Measurements from ENCODE around the gene REELD1.

Gene REELD1

DNA sequence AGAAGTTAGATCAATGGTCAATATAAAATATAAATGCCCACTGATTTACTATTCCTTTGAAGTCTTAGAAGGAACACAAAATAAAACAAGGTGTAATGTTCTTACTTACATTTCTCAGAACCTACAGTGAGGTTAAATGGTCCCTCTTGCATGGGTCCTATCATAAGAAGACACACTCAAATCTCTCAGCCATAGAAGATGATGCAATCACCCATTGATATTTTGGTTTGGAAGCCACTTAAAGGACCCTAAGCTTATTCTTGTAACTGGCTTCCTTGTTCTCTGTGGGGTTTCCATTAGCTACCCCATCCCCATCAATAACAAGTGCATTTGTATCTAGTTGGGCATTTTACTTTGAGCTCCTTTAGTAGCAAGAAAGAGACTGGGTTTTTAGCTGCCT is 15.1 kb downstream of the REELD1 start:
- no peak for DNase-seq

DNA sequence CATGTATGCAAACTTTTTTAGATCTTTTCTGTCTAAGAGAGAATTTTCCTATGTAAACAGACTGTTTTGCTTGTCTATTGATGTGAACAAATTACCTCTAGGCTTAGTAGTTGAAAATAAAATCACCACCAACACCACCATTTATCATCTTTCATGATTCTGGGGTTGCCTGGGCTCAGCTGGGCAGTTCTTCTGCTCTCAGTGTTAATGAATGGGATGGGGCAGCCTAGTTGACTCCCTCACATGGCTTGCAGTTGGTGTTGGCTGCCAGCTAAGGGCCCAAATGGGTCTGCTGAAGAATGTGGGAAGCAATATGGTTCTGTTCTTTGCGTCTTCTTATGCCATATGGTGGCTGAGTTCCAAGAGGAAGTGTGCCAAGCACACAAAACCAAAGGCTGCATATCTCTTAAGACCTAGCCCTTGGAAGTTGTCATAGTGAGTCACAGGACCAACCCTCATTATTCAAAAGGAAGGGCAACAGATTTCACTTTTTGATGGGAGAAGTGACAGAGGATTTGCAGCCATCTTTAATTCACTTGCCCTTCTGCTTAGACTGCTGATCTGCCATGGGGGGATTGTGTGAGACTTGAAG is 17.9 kb downstream of the REELD1 start:
- no peak for DNase-seq

DNA sequence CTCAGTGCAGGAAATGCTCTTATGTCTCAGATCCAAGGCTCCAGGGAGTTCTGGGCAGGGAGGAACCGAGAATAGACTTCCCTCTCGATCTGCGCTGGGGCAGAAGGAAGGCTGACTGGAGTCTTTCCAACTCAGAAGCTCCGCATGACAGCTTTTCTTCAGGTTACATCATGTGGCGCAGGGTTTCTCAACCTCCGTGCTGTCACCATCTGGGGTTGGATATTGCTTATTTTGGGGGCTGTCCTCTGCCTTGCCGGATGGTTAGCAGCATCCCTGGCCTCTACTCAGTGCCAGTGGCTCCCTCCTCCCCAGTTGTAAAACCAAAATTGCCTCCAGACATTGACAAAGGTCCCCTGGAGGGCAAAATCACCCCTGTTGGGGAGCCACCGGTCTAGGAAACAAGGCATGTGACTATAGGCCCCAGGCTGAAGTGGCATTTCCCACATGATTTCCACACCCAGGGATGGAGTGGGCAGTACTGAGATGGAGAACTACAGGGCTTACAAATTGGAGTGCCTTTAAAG is 21.4 kb downstream of the REELD1 start:
- no peak for DNase-seq

DNA sequence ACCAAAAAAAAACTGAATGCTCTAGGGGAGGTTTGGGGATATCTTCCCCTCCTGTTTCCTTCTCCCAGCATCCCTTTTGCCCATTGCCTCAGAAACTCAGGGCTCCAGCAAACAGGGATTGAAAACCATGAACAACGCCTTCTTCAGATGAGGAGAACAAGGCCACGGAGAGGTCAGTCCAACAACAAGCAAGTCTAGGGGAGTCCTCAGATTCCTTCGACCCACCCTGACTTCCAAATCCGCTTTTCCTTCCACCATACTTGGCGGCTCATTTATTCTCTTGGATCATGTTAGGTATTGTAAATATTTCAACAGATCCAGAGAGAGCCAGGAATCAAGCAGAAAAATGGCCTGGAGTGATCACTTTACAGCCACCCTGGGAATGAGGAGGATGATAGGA is 21.9 kb downstream of the REELD1 start:
- no peak for DNase-seq

DNA sequence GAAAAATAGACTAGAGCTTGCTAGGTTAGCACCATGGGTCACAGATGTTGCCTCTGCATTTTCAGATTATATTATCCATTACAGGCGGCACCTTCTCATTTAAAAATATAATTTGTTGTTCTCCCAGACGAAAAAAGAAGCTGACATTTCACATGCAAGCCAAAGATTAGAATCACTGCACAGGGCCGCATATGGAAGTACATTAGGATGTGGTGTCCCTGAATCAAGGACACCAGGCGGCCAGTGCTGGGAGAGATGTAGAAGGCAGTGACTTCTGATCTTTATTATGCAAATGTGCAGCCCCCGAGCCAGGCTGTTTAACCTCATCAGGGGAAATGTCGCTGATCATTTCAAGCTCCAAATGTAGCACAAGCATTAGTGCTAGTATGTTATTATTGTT is 22.8 kb downstream of the REELD1 start:
- no peak for DNase-seq

DNA sequence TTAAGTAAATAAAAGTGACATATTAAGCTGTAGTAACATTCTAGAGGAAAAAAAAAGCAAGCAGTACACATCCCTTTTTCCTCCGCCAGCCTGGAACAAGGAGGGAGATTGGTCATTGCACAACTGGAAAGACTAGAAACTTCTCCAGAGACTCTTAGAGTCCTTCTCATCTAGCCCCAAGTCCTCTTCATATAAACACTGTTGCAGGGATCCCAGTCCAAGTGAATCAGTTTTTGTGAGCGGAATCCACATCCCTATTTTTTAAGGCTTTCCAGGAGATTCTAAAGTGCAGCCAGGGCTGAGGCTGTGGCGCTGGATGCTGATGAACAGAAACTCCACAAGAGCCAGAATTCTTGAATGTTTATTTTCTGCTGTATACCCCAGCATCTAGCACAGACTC is 23.8 kb downstream of the REELD1 start:
- no peak for DNase-seq

DNA sequence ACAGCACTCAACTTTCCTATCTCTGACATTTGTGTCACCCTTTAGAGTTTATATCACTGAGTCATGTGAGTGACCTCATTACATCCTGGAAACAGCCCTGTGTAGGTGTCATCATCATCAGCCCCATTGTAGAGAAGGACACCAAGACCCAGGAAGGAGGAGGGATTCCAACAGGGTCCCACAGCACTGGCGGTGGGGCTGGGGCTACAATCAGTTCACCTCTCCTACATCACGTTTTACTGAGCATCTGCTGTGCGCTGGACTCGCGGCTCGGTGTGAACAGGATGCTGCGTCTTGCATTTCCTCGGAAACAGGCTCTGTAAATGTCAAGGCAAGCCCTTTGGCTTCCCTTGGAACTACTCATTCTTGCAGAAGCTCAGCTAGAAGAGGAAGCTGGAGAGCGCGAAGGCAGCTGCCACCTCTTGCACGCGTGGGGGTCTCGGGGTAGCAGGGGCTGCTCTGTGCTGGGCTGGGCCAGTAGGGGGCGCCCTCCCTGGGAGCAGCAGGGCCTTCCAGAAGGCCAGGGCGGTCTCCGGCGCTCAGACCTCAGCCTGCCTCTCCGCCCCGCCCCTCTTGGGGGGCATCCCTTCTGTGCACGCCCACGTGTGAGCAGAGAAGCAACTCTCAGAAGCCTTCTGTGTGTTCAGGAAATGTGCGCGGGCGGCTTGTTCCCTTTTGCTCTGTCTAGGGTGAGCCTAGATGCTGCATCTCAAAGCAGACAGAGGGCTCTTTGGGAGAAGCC is 29.0 kb downstream of the REELD1 start:
- peak; percentile 55 for DNase-seq

DNA sequence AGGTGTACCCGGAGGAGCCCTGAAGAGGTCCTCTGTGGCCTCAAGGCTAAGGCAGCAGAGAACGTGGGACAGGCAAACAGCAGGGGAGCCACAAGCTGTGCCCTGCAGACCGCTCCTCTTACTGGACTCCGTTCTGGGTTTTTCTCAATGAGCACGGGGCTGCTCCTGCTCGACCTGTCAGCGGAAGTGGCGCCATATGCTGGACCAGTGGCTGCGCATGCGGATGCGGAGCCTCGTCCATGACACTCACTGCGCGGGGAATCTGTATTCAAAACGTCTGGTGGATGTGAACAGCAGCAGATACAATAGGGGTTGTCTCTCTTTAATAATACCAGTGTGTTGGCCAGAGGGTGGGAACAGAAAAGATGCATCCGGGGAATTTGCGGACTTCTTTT is 29.5 kb downstream of the REELD1 start:
- DNase-seq: no peak

DNA sequence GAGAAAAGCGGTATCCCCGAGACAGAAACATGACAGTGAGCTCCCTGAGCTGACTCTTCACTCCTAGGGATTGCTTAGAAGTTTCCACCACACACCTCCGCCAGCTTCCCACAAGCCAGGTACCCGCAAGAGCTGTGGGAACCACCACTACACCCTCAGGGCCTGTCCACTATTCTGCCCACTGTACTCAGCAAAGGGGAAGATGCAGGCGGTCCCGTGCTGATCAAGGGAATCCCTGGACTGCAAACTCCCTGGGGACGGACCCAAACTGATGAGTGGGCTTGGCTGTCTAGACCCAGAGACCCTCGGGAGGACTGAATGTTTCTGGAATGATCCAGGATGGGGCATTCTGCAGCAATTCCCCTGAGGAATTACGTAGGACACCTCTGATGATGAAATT is 30.2 kb downstream of the REELD1 start:
- no peak for DNase-seq

DNA sequence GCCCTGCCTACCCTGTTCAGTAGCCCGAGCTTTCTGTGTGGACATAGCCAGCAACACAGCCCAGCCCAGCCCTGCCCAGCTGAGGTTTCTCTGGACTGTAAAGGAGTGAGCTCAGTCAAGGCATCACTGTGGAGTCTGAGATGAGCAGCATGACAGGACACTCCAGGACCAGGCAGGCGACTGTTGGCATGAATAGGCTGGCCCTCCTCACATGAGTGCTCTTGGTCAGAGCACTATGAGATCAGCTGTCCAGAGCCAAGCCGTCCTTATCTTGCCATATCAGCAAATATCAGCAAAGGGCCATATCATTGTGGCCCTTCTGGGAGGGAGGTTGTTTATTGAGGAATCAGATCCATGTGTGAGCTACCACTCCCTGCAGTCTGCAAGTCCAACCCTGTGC is 30.9 kb downstream of the REELD1 start:
- no peak for DNase-seq

DNA sequence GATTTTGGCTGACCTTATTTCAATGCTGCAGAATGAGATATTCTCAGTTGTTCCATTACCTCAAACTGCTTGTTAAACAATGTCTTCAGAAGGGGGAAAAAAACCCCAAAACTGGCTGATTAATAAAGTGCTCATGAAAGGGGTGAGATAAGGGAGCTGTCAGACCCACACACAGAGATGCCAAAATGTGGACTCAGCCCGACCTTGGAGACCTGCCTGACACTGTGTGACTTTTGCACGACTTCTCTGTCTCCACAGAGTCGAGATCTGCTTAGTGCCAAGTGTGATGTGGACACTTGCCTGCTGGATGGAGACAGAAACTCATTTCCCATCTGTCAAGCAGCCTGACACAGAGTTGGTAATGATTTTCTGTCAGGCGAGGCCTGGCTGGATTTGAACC is 31.5 kb downstream of the REELD1 start:
- DNase-seq: no peak

DNA sequence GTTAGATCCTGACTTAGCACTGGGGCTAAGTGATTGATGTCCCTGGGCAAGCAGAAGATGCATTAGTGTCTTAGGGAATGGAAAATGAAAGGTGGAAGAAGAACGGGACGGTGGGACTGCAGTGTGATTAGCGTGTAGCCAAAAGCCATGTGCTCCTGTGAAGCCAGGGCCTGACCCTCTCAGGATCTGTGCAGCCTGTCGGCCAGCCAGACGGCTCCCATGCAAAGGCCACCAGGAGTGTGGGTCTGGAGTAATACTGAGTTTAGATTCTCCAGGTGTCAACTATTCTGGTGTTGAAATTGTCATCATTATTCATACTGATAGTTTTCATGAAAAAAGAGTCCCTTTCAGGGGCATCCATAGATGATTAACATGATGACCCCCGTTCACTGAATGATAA is 32.0 kb downstream of the REELD1 start:
- DNase-seq: no peak

DNA sequence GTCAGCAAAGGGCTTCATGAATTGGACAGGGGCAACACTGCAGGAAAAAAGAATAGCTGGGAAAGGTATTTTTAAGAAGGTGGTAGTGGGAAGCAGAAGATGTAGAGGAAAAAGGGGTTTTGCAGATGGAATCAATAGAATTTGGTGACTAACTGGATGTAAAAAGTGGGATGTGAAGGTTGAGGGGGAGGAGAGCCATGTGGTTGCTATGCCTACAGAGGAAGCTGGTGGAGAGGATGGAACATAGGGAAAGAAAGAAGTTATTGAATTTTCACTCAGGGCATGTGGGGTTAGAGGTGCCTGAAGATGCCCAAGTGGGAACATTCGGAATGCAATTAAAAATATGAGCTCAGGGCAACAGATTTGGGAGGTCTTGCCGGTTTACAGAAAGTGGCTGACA is 33.0 kb downstream of the REELD1 start:
- DNase-seq: no peak

DNA sequence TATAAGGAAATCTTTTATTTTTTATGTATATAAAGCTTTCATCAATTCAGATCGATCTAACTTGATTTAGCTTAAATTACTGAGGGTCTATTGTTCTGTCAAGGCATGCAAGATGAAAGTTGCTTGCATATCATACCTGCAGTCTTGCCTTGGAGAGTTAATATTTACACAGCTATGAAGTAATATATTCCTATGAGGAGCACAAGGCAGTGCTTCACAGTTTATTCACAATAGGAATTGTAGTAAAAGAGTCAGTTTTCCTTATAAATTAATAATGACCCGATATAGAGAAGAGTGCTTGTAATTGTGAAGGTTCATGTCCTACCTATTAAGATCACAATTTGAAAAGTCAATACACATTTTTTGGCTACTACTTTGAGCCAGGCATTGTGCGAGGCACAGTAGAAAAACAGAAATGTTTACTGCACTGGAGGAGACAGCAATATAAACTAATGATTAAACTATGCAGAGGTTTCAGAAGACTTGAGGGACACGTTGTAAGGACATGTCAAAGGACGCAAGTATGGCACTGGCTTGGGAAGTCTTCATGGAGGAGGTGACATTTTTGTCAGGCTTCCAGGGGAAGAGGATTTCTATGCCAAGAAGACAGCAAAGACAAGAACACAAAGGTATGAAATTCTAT is 38.8 kb downstream of the REELD1 start:
- no peak for DNase-seq

DNA sequence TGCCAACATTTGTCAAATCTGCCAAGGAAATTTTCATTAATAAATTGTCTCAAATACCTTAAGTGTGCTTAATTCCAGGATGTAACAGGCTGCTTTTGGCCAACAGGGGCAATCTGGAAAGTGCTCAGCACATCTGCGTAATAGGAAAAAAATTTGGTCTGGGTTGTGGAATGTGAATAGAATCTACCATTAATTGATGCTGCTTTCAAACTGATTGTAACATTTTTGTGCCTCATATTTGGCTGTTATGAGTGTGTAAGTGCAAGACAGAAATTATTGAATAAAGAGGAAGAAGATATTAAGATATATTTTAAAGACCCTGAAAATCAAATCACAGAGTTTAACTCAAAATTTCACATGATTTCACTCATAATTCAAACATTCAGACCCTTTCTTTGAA is 41.1 kb downstream of the REELD1 start:
- DNase-seq: no peak

DNA sequence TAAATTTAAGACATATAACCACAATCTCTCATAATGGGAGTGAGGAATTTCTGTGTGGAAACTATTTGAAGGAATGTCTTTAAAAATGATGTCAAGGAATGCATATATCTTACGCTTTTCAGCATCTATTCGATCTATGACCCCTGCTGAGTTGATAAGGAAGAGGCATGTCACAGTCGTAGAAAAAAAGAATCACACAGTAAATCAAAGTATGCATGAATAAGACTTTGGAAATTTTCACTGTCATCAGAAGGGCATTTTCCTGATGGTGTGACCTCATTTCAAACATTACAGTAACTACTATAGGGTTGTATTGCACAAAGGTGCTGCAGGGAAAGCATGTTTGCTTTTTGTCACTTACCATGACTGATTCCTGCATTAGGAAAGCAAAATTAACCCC is 41.5 kb downstream of the REELD1 start:
- DNase-seq: no peak

DNA sequence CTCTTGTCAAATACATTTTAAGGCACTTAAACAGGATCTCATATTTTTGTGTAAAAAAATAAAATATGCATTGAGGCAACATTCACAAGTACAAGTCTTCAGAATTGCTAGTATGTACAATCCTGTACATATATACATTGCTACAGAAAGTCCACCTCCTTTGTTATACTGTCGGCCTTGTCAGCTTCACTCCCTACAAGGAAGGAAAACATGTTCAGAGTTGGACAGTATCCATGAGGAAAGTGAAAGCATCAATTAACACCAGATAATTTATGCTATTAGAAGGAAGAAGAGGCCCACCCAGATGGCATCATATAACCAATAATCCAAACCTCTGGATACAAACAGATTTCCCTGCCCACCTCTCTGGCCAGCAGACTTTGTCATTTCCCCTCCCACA is 42.0 kb downstream of the REELD1 start:
- DNase-seq: no peak

DNA sequence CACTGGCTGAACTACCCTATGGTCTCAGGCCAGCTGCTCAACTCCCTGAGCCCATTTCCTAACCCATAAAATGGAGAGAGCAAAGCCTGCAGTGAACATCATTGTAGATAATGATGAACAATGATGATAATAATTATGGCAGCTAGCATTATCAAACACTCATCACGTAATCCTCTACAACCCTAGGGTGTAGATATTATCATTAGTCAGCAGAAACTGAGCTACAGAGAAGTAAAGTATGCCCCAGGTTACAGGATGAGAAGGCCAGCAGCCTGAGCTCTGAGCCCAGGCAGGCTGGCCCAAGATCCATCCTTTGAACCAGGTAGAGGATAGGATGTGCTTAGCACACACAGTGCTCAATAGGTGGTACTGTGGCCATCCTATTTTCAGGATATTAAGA is 43.2 kb downstream of the REELD1 start:
- DNase-seq: no peak

DNA sequence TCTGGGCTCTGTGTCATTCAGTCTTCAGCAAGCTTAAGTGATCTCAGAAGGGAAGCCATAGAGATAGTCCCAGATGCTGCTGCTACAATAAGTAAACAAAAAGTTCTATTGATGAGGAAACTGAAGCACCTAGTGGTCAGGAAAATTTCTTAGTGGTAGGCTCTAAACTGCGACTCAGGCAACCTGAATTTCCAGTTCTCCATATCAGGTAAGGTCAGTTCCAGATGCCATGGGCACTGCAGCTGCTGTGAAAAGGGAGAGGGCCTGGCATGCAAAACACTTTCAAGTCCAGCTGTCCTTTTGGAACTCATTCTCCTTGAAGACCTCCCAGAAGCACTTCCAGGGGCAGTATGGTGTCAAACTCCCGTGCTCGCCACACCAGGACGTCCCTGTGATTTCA is 46.2 kb downstream of the REELD1 start:
- DNase-seq: no peak

DNA sequence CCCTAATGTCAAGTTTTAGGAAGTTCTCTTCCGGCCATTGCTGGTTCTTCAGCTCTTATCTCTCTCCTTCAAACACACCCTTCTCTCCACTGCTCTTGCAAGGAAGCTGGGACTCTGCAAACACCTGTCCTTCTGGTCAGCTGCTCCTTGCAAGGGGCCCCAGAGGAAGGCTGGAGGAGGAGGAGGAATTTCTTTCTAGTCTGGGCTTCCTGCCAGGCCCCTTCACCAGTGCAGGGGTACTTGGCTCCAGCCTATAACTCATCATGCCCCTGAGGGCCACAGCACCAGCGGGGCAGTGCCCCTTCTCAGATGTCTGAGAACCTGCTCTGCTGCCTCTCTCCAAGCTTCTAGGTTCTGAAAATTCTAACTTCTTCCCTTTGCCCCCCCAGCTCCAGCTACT is 46.7 kb downstream of the REELD1 start:
- DNase-seq: no peak

DNA sequence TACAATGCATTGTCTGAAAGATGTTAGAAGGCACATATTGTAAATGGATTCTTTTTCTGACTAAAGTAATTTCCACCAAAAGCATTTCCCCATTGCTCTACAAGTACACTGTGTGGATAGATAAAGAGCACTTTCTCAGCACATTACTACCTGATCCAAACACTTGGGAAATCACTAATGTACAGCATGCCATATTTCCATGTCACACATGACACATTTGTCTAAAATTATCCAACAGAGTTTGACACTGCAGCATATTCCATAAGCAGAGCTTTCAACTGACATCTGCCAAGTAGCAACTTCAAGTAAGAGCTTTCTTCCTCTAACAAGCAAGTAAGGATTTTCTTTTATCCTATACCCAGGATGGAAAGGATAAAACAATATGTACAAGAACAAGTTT is 49.5 kb downstream of the REELD1 start:
- DNase-seq: no peak

DNA sequence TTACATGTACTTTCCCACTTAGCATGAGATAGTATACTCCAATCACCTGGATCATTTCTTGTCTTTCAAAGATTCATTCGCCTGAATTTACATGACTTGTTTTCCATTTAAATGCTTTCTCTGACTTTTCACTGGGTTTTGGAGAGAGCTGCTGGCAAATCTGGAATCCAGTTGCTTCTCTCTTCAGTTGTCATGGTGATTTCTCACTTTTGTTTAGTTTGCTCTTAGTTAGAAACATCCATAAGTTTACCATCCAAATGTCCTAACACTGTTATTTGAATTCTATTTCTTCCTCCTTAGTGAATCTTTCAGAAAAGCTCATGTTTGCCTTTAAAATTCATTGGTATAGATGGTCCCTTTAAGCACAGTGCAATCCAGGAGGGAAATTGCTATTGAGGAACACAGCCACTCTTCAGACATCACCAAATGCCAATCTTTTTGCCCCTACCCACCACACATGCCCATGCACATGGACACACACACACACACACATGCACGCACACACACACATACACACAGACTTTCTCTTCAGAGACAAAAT is 51.7 kb downstream of the REELD1 start:
- DNase-seq: no peak

DNA sequence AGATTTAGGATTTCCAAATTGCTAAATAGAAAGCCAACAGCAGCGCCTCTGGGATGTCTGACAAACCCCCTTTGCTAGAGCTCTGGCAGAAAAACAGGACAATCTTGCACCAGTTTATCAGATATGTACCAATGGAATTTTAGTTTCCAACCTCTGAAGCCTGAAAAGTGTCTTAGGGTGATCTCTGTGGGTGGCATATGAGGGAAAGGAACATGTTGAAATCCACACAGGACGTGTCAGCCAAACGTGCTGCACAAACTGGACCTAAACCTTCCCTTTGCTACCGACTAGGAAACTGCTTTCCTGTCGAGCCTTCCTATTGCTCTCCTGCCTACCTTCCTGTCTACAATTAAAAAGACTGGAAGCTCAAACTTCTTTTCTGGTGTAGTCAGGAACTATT is 53.5 kb downstream of the REELD1 start:
- no peak for DNase-seq

DNA sequence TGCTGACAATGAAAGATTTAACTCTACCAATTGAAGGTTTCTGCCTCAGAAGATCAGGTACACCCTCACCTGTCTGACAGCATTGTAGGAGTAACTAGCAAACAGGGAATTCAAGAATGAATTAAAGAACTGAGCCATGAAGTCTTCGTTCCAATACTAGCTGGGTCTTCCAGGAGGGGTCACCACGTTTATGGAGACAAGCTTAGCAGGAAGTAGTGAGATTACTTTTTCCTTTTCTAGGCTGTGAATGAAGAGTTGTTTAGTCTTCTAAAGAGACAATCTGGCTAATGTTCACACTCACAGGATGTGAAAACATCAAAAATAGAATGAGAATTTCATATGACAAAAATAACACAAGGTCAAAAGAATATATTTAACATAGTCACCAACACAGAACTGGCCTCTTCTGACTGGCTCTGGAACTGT is 54.9 kb downstream of the REELD1 start:
- DNase-seq: no peak
